ENCODE results near the gene EMSY.
A peak's percentile ranks its signal among the peaks of the same experiment; 100 is the strongest.

GRCh38 chr11:76598426-76598839 is 153.6 kb downstream of the EMSY start:
- TF ChIP-seq EZH2 (IDR thresholded peaks at IDR 0.05; ENCODE audit: low read length), result no peak
- TF ChIP-seq CTCF (optimal IDR thresholded peaks at IDR 0.05 in 1 of 3, IDR thresholded peaks at IDR 0.05 in 1 of 3, conservative IDR thresholded peaks at IDR 0.05 in 1 of 3; ENCODE audit: extremely low read depth in 1 of 3, insufficient read depth in 2 of 3, low read length in 3 of 3), result peak in 2 of 3 experiments; percentile 26 to 54

All from keratinocyte (primary cell).